H1 (cell line): ENCODE measurements around the gene ANAPC13. TPM values are rescaled to one million over a fixed set of nuclear protein-coding genes. Genes with fewer than 3 reads are reported as not detected.
A peak's percentile ranks its signal among the peaks of the same experiment; 100 is the strongest.

Experiments
- BACH1 ChIP-seq: IDR thresholded peaks from 2 replicates; pipeline ENCODE4 v1.6.1; 2012; ENCODE audit warnings: low read length, improper control_type of control experiment
- BRCA1 ChIP-seq: IDR thresholded peaks from 2 replicates; pipeline ENCODE4 v1.6.1; 2012; ENCODE audit warnings: low read depth, low read length, improper control_type of control experiment
- CBX5 ChIP-seq: fragments of 300-800, 300-1000 bp; sonication (generic); IDR thresholded peaks from 2 replicates; pipeline ENCODE4 v1.7.1; 2016; ENCODE audit warnings: antibody characterized with exemption, low read length, low read depth
- CEBPB ChIP-seq: IDR thresholded peaks from 2 replicates; pipeline ENCODE4 v1.6.1; 2012; ENCODE audit warnings: low read depth, low read length
- CHD1 ChIP-seq: IDR thresholded peaks from 2 replicates; pipeline ENCODE4 v1.6.1; 2012; ENCODE audit warnings: low read depth, low read length, improper control_type of control experiment
- EP300 ChIP-seq, 2 experiments: IDR thresholded peaks; 1 replicate in 1 of 2; 2 replicates in 1 of 2; pipeline ENCODE4 v1.6.1; 2011 to 2012; ENCODE audit warnings: low read depth in 2 of 2, low read length in 2 of 2, mild to moderate bottlenecking in 2 of 2, borderline replicate concordance in 1 of 2, inconsistent platforms in 1 of 2, moderate library complexity in 1 of 2
- GABPA ChIP-seq: IDR thresholded peaks from 2 replicates; pipeline ENCODE4 v1.6.1; 2011; ENCODE audit warnings: mild to moderate bottlenecking, low read length, moderate library complexity, borderline replicate concordance; ENCODE audit not compliant: insufficient read depth
- GTF2F1 ChIP-seq: IDR thresholded peaks from 2 replicates; pipeline ENCODE4 v1.6.1; 2012; ENCODE audit warnings: low read depth, low read length, improper control_type of control experiment, borderline replicate concordance
- KDM1A ChIP-seq: fragments of 200-600, 300-600 bp; sonication (generic); IDR thresholded peaks from 2 replicates; pipeline ENCODE4 v1.7.1; 2016; ENCODE audit warnings: mild to moderate bottlenecking, low read length, borderline replicate concordance
- KDM4A ChIP-seq: IDR thresholded peaks from one replicate; pipeline ENCODE4 v1.7.1; 2012; ENCODE audit warnings: low read depth, mild to moderate bottlenecking, moderate library complexity, low read length, inconsistent platforms; ENCODE audit not compliant: severe bottlenecking
- NRF1 ChIP-seq: IDR thresholded peaks from 2 replicates; pipeline ENCODE4 v1.6.1; 2011; ENCODE audit warnings: mild to moderate bottlenecking, low read depth, low read length, improper control_type of control experiment
- POLR2A ChIP-seq, 2 experiments: IDR thresholded peaks; 1 replicate in 1 of 2; 2 replicates in 1 of 2; pipeline ENCODE4 v1.6.1; 2011; ENCODE audit warnings: low read depth in 2 of 2, low read length in 2 of 2, mild to moderate bottlenecking in 2 of 2; ENCODE audit errors: control extremely low read depth in 1 of 2
- POLR2AphosphoS5 ChIP-seq: IDR thresholded peaks from 2 replicates; pipeline ENCODE4 v1.6.1; 2011; ENCODE audit warnings: low read depth, low read length
- POU5F1 ChIP-seq: IDR thresholded peaks from 2 replicates; pipeline ENCODE4 v1.6.1; 2011; ENCODE audit warnings: low read depth, mild to moderate bottlenecking, low read length, moderate library complexity
- RFX5 ChIP-seq: IDR thresholded peaks from 2 replicates; pipeline ENCODE4 v1.6.1; 2011; ENCODE audit warnings: low read depth, low read length, improper control_type of control experiment, borderline replicate concordance
- RNF2 ChIP-seq: fragments of 200-900, 300-1000 bp; sonication (generic); IDR thresholded peaks from 2 replicates; pipeline ENCODE4 v1.7.1; 2016; ENCODE audit warnings: borderline replicate concordance, low read depth, mild to moderate bottlenecking, antibody characterized with exemption, low read length; ENCODE audit not compliant: poor library complexity, severe bottlenecking; ENCODE audit errors: missing control alignments
- RXRA ChIP-seq: IDR thresholded peaks from 2 replicates; pipeline ENCODE4 v1.6.1; 2011; ENCODE audit warnings: low read depth, mild to moderate bottlenecking, low read length, moderate library complexity; ENCODE audit not compliant: insufficient read depth
- SIRT6 ChIP-seq: IDR thresholded peaks from one replicate; pipeline ENCODE4 v1.7.1; 2012; ENCODE audit warnings: low read length, inconsistent platforms
- SP1 ChIP-seq: IDR thresholded peaks from 2 replicates; pipeline ENCODE4 v1.6.1; 2011; ENCODE audit warnings: low read depth, low read length
- TBP ChIP-seq: IDR thresholded peaks from 2 replicates; pipeline ENCODE4 v1.6.1; 2011; ENCODE audit warnings: low read depth, low read length, improper control_type of control experiment
- TCF12 ChIP-seq: IDR thresholded peaks from 2 replicates; pipeline ENCODE4 v1.6.1; 2011; ENCODE audit warnings: low read depth, mild to moderate bottlenecking, low read length
- YY1 ChIP-seq: IDR thresholded peaks from 2 replicates; pipeline ENCODE4 v1.6.1; 2011; ENCODE audit warnings: low read depth, mild to moderate bottlenecking, low read length
- polyA plus RNA-seq, 7 experiments: library from polyadenylated mRNA; depleted of rRNA in 3 of 7; stranded (reverse) in 5 of 7; unstranded in 2 of 7; fragments of >200 nt in 5 of 7; fragments of 200-250 nt in 2 of 7; gene quantifications; 1 replicate in 5 of 7; 2 replicates in 1 of 7; 4 replicates in 1 of 7; pipeline versions ENCODE4 v1.2.1 to v1.2.3, GENCODE V29; 2011 to 2013; ENCODE audit warnings: missing spikeins in 2 of 7, mixed read lengths in 2 of 7
- total RNA-seq: library from RNA; stranded (reverse); fragmentation: NEBNext Ultra II Directional; extraction: Animal tissue kit (Norgen Biotek cat#: 25700); gene quantifications from 2 replicates; pipeline ENCODE4 v1.2.1, GENCODE V29; 2021
- TF ChIP-seq, protein P1 (sequence below): IDR thresholded peaks from 2 replicates; pipeline ENCODE4 v1.6.1; 2011; ENCODE audit warnings: low read depth, mild to moderate bottlenecking, low read length; ENCODE audit not compliant: insufficient read depth
- TF ChIP-seq, protein P2 (sequence below): IDR thresholded peaks from 2 replicates; pipeline ENCODE4 v1.6.1; 2012; ENCODE audit warnings: inconsistent platforms

The ANAPC13 gene
- total and polyA plus RNA-seq, 2 of the 8 experiments (the other 6 are each of a cell fraction or from before 2014, with no cell fraction given) = 33.3 to 34.0 TPM

DNA sequence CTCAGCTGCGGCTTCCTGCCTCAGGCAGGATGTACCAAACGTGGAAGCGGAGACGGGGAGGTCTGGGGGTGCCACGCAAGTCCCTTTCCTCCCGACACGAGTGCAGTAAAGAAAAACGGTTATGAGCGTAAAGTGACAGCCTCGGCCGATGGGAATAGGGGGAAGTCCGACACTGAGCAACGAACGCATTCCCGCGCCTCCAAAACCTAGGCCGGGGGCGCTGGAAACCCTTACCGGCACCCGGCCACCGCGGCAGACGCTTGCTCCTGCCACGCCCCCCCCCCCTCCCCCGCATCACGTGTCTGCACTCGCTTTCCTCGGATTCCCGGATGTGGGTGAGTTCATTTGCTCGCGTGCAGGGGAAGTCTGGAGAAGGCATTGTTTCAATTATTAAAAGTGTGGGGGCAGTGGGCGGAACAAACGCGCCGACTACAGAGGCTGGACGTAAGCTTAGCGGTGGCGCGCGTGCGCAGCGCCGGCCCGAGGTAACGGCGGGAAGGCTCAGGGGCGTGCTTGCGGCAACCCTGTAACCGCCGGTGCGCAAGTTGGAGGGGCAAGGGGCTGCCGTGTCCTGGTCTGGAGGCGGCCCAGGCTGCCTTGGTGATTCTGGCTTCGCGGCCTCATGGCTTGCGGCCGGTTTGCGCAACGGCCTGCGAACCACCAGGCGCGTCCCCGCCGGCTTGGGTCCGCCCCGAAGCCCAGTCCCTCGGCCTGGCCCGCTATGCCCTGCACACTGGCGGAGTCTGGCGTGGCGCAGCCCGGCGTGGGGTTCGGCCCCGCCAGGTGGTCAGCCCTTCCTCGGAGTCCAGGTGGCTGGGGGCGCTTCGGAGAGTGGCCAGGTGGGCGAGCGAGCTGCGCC is at the start of gene ANAPC13, which contains the start of gene CEP63 (continued):
- TF ChIP-seq GABPA (no peak), CEBPB (peak; percentile 83), POLR2A (IDR thresholded peaks at IDR 0.05; ENCODE audit: control extremely low read depth in 1 of 2, low read depth in 2 of 2, low read length in 2 of 2) (peak; percentile 72 to 85), SIRT6 (no peak), GTF2F1 (no peak), TCF12 (no peak), RNF2 (no peak), RFX5 (no peak), POLR2AphosphoS5 (peak; percentile 83), EP300 (IDR thresholded peaks at IDR 0.05; ENCODE audit: borderline replicate concordance in 1 of 2, low read depth in 2 of 2, low read length in 2 of 2) (peak in 1 of 2 experiments; percentile 81; a peak in 2 of 3 replicates), CHD1 (peak; percentile 80), KDM4A (peak; percentile 49), BRCA1 (no peak), POU5F1 (no peak), YY1 (no peak), RXRA (no peak), CBX5 (no peak), KDM1A (no peak), SP1 (no peak), NRF1 (peak; percentile 73), BACH1 (peak; percentile 17; the same call in 1 of the 2 replicates), TBP (peak; percentile 64; the same call in 1 of the 2 replicates)
- TF ChIP-seq, protein P1, sequence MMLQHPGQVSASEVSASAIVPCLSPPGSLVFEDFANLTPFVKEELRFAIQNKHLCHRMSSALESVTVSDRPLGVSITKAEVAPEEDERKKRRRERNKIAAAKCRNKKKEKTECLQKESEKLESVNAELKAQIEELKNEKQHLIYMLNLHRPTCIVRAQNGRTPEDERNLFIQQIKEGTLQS = peak; percentile 77; the same call in 1 of the 2 replicates
- TF ChIP-seq, protein P2, sequence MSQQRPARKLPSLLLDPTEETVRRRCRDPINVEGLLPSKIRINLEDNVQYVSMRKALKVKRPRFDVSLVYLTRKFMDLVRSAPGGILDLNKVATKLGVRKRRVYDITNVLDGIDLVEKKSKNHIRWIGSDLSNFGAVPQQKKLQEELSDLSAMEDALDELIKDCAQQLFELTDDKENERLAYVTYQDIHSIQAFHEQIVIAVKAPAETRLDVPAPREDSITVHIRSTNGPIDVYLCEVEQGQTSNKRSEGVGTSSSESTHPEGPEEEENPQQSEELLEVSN = peak; percentile 87
